ENCODE data around the gene DLG2.

DNA sequence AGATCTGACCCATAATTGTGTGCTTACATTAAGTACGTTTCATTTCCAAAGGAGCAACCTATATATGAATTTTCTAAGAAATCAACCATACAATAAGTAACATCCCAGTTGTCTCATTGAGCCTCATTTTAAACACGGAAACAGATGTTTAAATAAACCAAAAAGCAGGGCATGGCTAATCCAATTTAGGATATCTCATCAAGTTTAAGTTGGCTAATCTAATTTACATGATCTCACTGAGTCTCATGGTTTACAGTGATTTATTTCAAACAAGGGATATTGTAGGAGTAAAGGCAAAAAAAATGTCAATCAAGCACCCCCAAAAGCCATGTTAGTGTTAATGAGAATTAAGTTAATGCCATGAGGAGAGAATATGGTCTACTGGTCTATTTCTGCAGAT lies 1841.2 kb downstream of the DLG2 start:
- no peak for TF ChIP-seq CTCF (IDR thresholded peaks at IDR 0.05)
- TF ChIP-seq POLR2A (IDR thresholded peaks at IDR 0.05): no peak

Measured in ovary (tissue), 3 donors.